ENCODE measurements around the gene RPAP3. TPM values are rescaled to one million over a fixed set of nuclear protein-coding genes. Genes with fewer than 3 reads are reported as not detected.

Gene RPAP3
- total RNA-seq, 2 experiments from 2014 or later = 41.6 to 41.7 TPM

- Mint-ChIP-seq H3K9me3 (ENCODE audit: insufficient read depth) (no peaks in the 10 kb centered on the region), H3K4me3 (peak overlapping the region; percentile 41), H3K27me3 (ENCODE audit: low read depth) (no peaks in the 10 kb centered on the region), H3K4me1 (ENCODE audit: low read depth) (peaks cover 53% of the 10 kb centered on the region), H3K27ac (peak overlapping the region; percentile 23), H3K36me3 (ENCODE audit: low read depth) (peaks cover 10% of the 10 kb centered on the region)
- POLR2A ChIA-PET = interaction anchor here (0.9 to 3.1 kb wide), 4 partner anchors 34 to 124 kb away, joined by 3 to 10 read pairs (median 5); no protein-coding TSS in a partner anchor
- CTCF ChIA-PET = interaction anchor here (0.7 to 15.8 kb wide), 8 partner anchors 9 to 489 kb away, joined by 3 to 297 read pairs (median 12); no protein-coding TSS in a partner anchor
- DNase-seq (no peak), ATAC-seq (no peak)
Measured at GRCh38 chr12:47707905-47708543, 2.2 kb upstream of the RPAP3 start.

GRCh38 chr12:47707355-47707754 lies 1.5 kb upstream of the RPAP3 start:
- DNase-seq (no peak), ATAC-seq (no peak)
- no peaks in the 10 kb centered on the region for H3K27me3 Mint-ChIP-seq (ENCODE audit: low read depth)
- peak overlapping the region; percentile 9 for H3K27ac Mint-ChIP-seq
- H3K9me3 Mint-ChIP-seq (ENCODE audit: insufficient read depth) = no peaks in the 10 kb centered on the region
- peak overlapping the region; percentile 41 for H3K4me3 Mint-ChIP-seq
- ChIA-PET CTCF (interaction anchor here (0.7 to 15.8 kb wide), 8 partner anchors 10 to 490 kb away, joined by 3 to 297 read pairs (median 12); no protein-coding TSS in a partner anchor), POLR2A (interaction anchor here (0.7 to 3.1 kb wide), 6 partner anchors 34 to 124 kb away, joined by 3 to 10 read pairs (median 4); no protein-coding TSS in a partner anchor)
- H3K36me3 Mint-ChIP-seq (ENCODE audit: low read depth) = peaks cover 12% of the 10 kb centered on the region
- peaks cover 57% of the 10 kb centered on the region for H3K4me1 Mint-ChIP-seq (ENCODE audit: low read depth)

GRCh38 chr12:47705229-47705565 lies 633 bp downstream of the RPAP3 start:
- no peaks in the 10 kb centered on the region for H3K27me3 Mint-ChIP-seq (ENCODE audit: low read depth)
- DNase-seq (no peak), ATAC-seq (no peak)
- H3K4me3 Mint-ChIP-seq = peak overlapping the region; percentile 92
- ChIA-PET CTCF (interaction anchor here (1.3 to 15.8 kb wide), 3 partner anchors 8 to 54 kb away, joined by 4 to 297 read pairs (median 8); no protein-coding TSS in a partner anchor), POLR2A (interaction anchor here (0.6 to 3.1 kb wide), 4 partner anchors 17 to 489 kb away, joined by 3 to 10 read pairs (median 6); no protein-coding TSS in a partner anchor)
- H3K36me3 Mint-ChIP-seq (ENCODE audit: low read depth) = peaks cover 18% of the 10 kb centered on the region
- H3K9me3 Mint-ChIP-seq (ENCODE audit: insufficient read depth) = no peaks in the 10 kb centered on the region
- peak overlapping the region; percentile 76 for H3K27ac Mint-ChIP-seq
- H3K4me1 Mint-ChIP-seq (ENCODE audit: low read depth) = peaks cover 55% of the 10 kb centered on the region

- peaks cover 51% of the 10 kb centered on the region for H3K4me1 Mint-ChIP-seq (ENCODE audit: low read depth)
- peak overlapping the region; percentile 92 for H3K4me3 Mint-ChIP-seq
- ChIA-PET POLR2A (interaction anchor here (0.6 to 3.1 kb wide), 3 partner anchors 127 to 489 kb away, joined by 3 to 10 read pairs (median 7); no protein-coding TSS in a partner anchor), CTCF (interaction anchor here (1.3 to 15.8 kb wide), 3 partner anchors 8 to 53 kb away, joined by 4 to 297 read pairs (median 8); no protein-coding TSS in a partner anchor)
- H3K27me3 Mint-ChIP-seq (ENCODE audit: low read depth) = no peaks in the 10 kb centered on the region
- DNase-seq (no peak), ATAC-seq (no peak)
- H3K9me3 Mint-ChIP-seq (ENCODE audit: insufficient read depth) = no peaks in the 10 kb centered on the region
- H3K36me3 Mint-ChIP-seq (ENCODE audit: low read depth) = peaks cover 22% of the 10 kb centered on the region
- peak overlapping the region; percentile 76 for H3K27ac Mint-ChIP-seq
Measured at GRCh38 chr12:47704719-47705118, 1.1 kb downstream of the RPAP3 start.

GRCh38 chr12:47700263-47700662 lies 5.6 kb downstream of the RPAP3 start:
- DNase-seq (no peak), ATAC-seq (no peak)
- no peak overlapping the region for H3K4me3 Mint-ChIP-seq
- no peaks in the 10 kb centered on the region for H3K27me3 Mint-ChIP-seq (ENCODE audit: low read depth)
- no peaks in the 10 kb centered on the region for H3K9me3 Mint-ChIP-seq (ENCODE audit: insufficient read depth)
- ChIA-PET POLR2A (no interaction called here), CTCF (no interaction called here)
- peaks cover 21% of the 10 kb centered on the region for H3K4me1 Mint-ChIP-seq (ENCODE audit: low read depth)
- H3K27ac Mint-ChIP-seq = no peak overlapping the region
- peaks cover 47% of the 10 kb centered on the region for H3K36me3 Mint-ChIP-seq (ENCODE audit: low read depth)

- ChIA-PET CTCF (interaction anchor here (0.8 to 2.1 kb wide), 6 partner anchors 14 to 69 kb away, joined by 3 to 6 read pairs (median 4); no protein-coding TSS in a partner anchor), POLR2A (no interaction called here)
- Mint-ChIP-seq H3K4me1 (ENCODE audit: low read depth) (peaks cover 10% of the 10 kb centered on the region), H3K27ac (no peak overlapping the region), H3K4me3 (no peak overlapping the region), H3K9me3 (ENCODE audit: insufficient read depth) (no peaks in the 10 kb centered on the region), H3K27me3 (ENCODE audit: low read depth) (no peaks in the 10 kb centered on the region), H3K36me3 (ENCODE audit: low read depth) (peaks cover 48% of the 10 kb centered on the region)
- DNase-seq = no peak
- ATAC-seq = no peak
Measured at GRCh38 chr12:47698631-47699030, 7.2 kb downstream of the RPAP3 start.

- Mint-ChIP-seq H3K4me1 (ENCODE audit: low read depth) (peaks cover 4% of the 10 kb centered on the region), H3K4me3 (no peak overlapping the region), H3K27me3 (ENCODE audit: low read depth) (no peaks in the 10 kb centered on the region), H3K9me3 (ENCODE audit: insufficient read depth) (no peaks in the 10 kb centered on the region), H3K36me3 (ENCODE audit: low read depth) (peaks cover 50% of the 10 kb centered on the region), H3K27ac (no peak overlapping the region)
- DNase-seq = no peak
- CTCF ChIA-PET = interaction anchor here (0.8 to 2.9 kb wide), 8 partner anchors 8 to 666 kb away, joined by 3 to 8 read pairs (median 6); partner anchors contain the start of gene RPAP3
- no peak for ATAC-seq
- POLR2A ChIA-PET = no interaction called here
Measured at GRCh38 chr12:47698055-47698454, 7.8 kb downstream of the RPAP3 start.

GRCh38 chr12:47689215-47689614 lies 16.6 kb downstream of the RPAP3 start:
- ChIA-PET POLR2A (no interaction called here), CTCF (interaction anchor here (1.0 kb wide), 1 partner anchor 22 kb away, joined by 3 read pairs; no protein-coding TSS in a partner anchor)
- H3K36me3 Mint-ChIP-seq (ENCODE audit: low read depth) = peaks cover 40% of the 10 kb centered on the region
- H3K9me3 Mint-ChIP-seq (ENCODE audit: insufficient read depth) = no peaks in the 10 kb centered on the region
- H3K4me1 Mint-ChIP-seq (ENCODE audit: low read depth) = no peaks in the 10 kb centered on the region
- no peak overlapping the region for H3K27ac Mint-ChIP-seq
- no peak overlapping the region for H3K4me3 Mint-ChIP-seq
- DNase-seq (no peak), ATAC-seq (no peak)
- no peaks in the 10 kb centered on the region for H3K27me3 Mint-ChIP-seq (ENCODE audit: low read depth)

- Mint-ChIP-seq H3K27me3 (ENCODE audit: low read depth) (no peaks in the 10 kb centered on the region), H3K27ac (no peak overlapping the region), H3K4me1 (ENCODE audit: low read depth) (no peaks in the 10 kb centered on the region), H3K36me3 (ENCODE audit: low read depth) (peaks cover 30% of the 10 kb centered on the region), H3K4me3 (no peak overlapping the region), H3K9me3 (ENCODE audit: insufficient read depth) (no peaks in the 10 kb centered on the region)
- DNase-seq = no peak
- POLR2A ChIA-PET = no interaction called here
- CTCF ChIA-PET = interaction anchor here (0.7 to 4.0 kb wide), 4 partner anchors 8 to 39 kb away, joined by 3 to 28 read pairs (median 6); no protein-coding TSS in a partner anchor
- no peak for ATAC-seq
Measured at GRCh38 chr12:47687636-47688035, 18.2 kb downstream of the RPAP3 start.

GRCh38 chr12:47686645-47687240 lies 19.1 kb downstream of the RPAP3 start:
- ATAC-seq (peak; percentile 58), DNase-seq (peak; percentile 48)
- CTCF ChIA-PET = interaction anchor here (0.7 to 4.0 kb wide), 8 partner anchors 9 to 667 kb away, joined by 3 to 28 read pairs (median 4); no protein-coding TSS in a partner anchor
- peaks cover 22% of the 10 kb centered on the region for H3K36me3 Mint-ChIP-seq (ENCODE audit: low read depth)
- no peaks in the 10 kb centered on the region for H3K27me3 Mint-ChIP-seq (ENCODE audit: low read depth)
- no peaks in the 10 kb centered on the region for H3K4me1 Mint-ChIP-seq (ENCODE audit: low read depth)
- H3K27ac Mint-ChIP-seq = no peak overlapping the region
- H3K4me3 Mint-ChIP-seq = no peak overlapping the region
- POLR2A ChIA-PET = no interaction called here
- no peaks in the 10 kb centered on the region for H3K9me3 Mint-ChIP-seq (ENCODE audit: insufficient read depth)

- Mint-ChIP-seq H3K27me3 (ENCODE audit: low read depth) (no peaks in the 10 kb centered on the region), H3K36me3 (ENCODE audit: low read depth) (peaks cover 60% of the 10 kb centered on the region), H3K4me3 (no peak overlapping the region), H3K9me3 (ENCODE audit: insufficient read depth) (no peaks in the 10 kb centered on the region), H3K4me1 (ENCODE audit: low read depth) (no peaks in the 10 kb centered on the region), H3K27ac (no peak overlapping the region)
- ChIA-PET POLR2A (no interaction called here), CTCF (interaction anchor here (0.5 to 2.0 kb wide), 2 partner anchors 25 to 28 kb away, joined by 3 to 6 read pairs; no protein-coding TSS in a partner anchor)
- DNase-seq (no peak), ATAC-seq (no peak)
Measured at GRCh38 chr12:47679785-47680184, 26.0 kb downstream of the RPAP3 start.

- ATAC-seq (no peak), DNase-seq (no peak)
- Mint-ChIP-seq H3K36me3 (ENCODE audit: low read depth) (peaks cover 64% of the 10 kb centered on the region), H3K9me3 (ENCODE audit: insufficient read depth) (no peaks in the 10 kb centered on the region), H3K27ac (no peak overlapping the region), H3K4me3 (no peak overlapping the region), H3K27me3 (ENCODE audit: low read depth) (no peaks in the 10 kb centered on the region), H3K4me1 (ENCODE audit: low read depth) (peaks cover 7% of the 10 kb centered on the region)
- ChIA-PET CTCF (no interaction called here), POLR2A (no interaction called here)
Measured at GRCh38 chr12:47672068-47672467, 33.8 kb downstream of the RPAP3 start.

Measured in activated CD8-positive, alpha-beta T cell treated with anti-CD3 and anti-CD28 coated beads, Interleukin-2, amount 10 ng/mL, durations not matched to agents 7 days and 5 days (primary cell).